Measurements from ENCODE around the gene SMIM41. TPM values are rescaled to one million over a fixed set of nuclear protein-coding genes. Genes with fewer than 3 reads are reported as not detected.

Gene SMIM41
- total RNA-seq, 1 donor from 2014 or later: not detected

- no peak for DNase-seq (ENCODE audit: low read depth)
- Histone ChIP-seq H3K36me3 (ENCODE audit: control insufficient read depth, insufficient read depth, low read length) (no peaks in the 10 kb centered on the region), H3K27me3 (ENCODE audit: control insufficient read depth, insufficient read depth, low read length) (no peaks in the 10 kb centered on the region), H3K4me3 (ENCODE audit: low read depth, low read length) (no peak overlapping the region)
- no peak for TF ChIP-seq CTCF (IDR thresholded peaks at IDR 0.05; ENCODE audit: insufficient read depth, low read length, poor library complexity, severe bottlenecking)
Measured at GRCh38 chr12:52066346-52067080, 13.0 kb upstream of the SMIM41 start.

- Histone ChIP-seq H3K36me3 (ENCODE audit: control insufficient read depth, insufficient read depth, low read length) (no peaks in the 10 kb centered on the region), H3K4me3 (ENCODE audit: low read depth, low read length) (no peak overlapping the region), H3K27me3 (ENCODE audit: control insufficient read depth, insufficient read depth, low read length) (no peaks in the 10 kb centered on the region)
- no peak for DNase-seq (ENCODE audit: low read depth)
- no peak for TF ChIP-seq CTCF (IDR thresholded peaks at IDR 0.05; ENCODE audit: insufficient read depth, low read length, poor library complexity, severe bottlenecking)
Measured at GRCh38 chr12:52067081-52067374, 12.5 kb upstream of the SMIM41 start.

GRCh38 chr12:52069327-52070184 is 9.9 kb upstream of the SMIM41 start, which contains the start of gene ATG101:
Gene ATG101 (plus strand): TSS chr12:52069978. CDS start chr12:52073651, 3,673 bp downstream.
- Histone ChIP-seq H3K36me3 (ENCODE audit: control insufficient read depth, insufficient read depth, low read length) (no peaks in the 10 kb centered on the region), H3K4me3 (ENCODE audit: low read depth, low read length) (peak within 1 kb of the TSS; percentile 99), H3K27me3 (ENCODE audit: control insufficient read depth, insufficient read depth, low read length) (no peaks in the 10 kb centered on the region)
- DNase-seq (ENCODE audit: low read depth): peak; percentile 53
- TF ChIP-seq CTCF (IDR thresholded peaks at IDR 0.05; ENCODE audit: insufficient read depth, low read length, poor library complexity, severe bottlenecking): peak; percentile 86

- no peak for DNase-seq (ENCODE audit: low read depth)
- no peaks in the 10 kb centered on the region for H3K27me3 ChIP-seq (ENCODE audit: control insufficient read depth, insufficient read depth, low read length)
- TF ChIP-seq CTCF (IDR thresholded peaks at IDR 0.05; ENCODE audit: insufficient read depth, low read length, poor library complexity, severe bottlenecking): no peak
Measured at GRCh38 chr12:52070185-52070925, 9.1 kb upstream of the SMIM41 start.

GRCh38 chr12:52073531-52074381 is 5.7 kb upstream of the SMIM41 start:
- no peak overlapping the region for H3K4me3 ChIP-seq (ENCODE audit: low read depth, low read length)
- no peak for TF ChIP-seq CTCF (IDR thresholded peaks at IDR 0.05; ENCODE audit: insufficient read depth, low read length, poor library complexity, severe bottlenecking)
- H3K36me3 ChIP-seq (ENCODE audit: control insufficient read depth, insufficient read depth, low read length): peaks cover 3% of the 10 kb centered on the region
- no peak for DNase-seq (ENCODE audit: low read depth)
- H3K27me3 ChIP-seq (ENCODE audit: control insufficient read depth, insufficient read depth, low read length): no peaks in the 10 kb centered on the region

More at GRCh38 chr12:52070185-52070925, 9.1 kb upstream of the SMIM41 start:
- Histone ChIP-seq H3K4me3 (ENCODE audit: low read depth, low read length) (peak overlapping the region; percentile 99), H3K36me3 (ENCODE audit: control insufficient read depth, insufficient read depth, low read length) (no peaks in the 10 kb centered on the region)

Data from kidney epithelial cell (primary cell).